ENCODE measurements around the gene RHOH. TPM values are rescaled to one million over a fixed set of nuclear protein-coding genes. Genes with fewer than 3 reads are reported as not detected.

Gene RHOH
- total RNA-seq, 2 donors from 2014 or later, result 2.9 to 7.9 TPM

- intact Hi-C loops (cut with DNase I), result no loop called here
- H3K4me3 ChIP-seq, result no peak overlapping the region
- no peaks in the 10 kb centered on the region for H3K4me1 ChIP-seq
- H3K27me3 ChIP-seq, result no peaks in the 10 kb centered on the region
- H3K27ac ChIP-seq, result no peak overlapping the region
- no peaks in the 10 kb centered on the region for H3K36me3 ChIP-seq (replicated peaks in 1 of 2; ENCODE audit: insufficient read depth in 1 of 2, low read depth in 2 of 2)
- TF ChIP-seq POLR2A (IDR thresholded peaks at IDR 0.05) (no peak), CTCF (IDR thresholded peaks at IDR 0.05) (no peak)
- ATAC-seq (no peak), DNase-seq (no peak)
- WGBS, 2 donors, result 85 to 94% methylated on average over 8 of the region's 8 CpGs
- H3K9me3 ChIP-seq, result no peaks in the 10 kb centered on the region
Observed at GRCh38 chr4:40231316-40231863, 34.6 kb downstream of the RHOH start.

- ATAC-seq (no peak), DNase-seq (no peak)
- whole genome bisulfite sequencing, 2 donors, result 56 to 74% methylated on average over 3 of the region's 3 CpGs
- Histone ChIP-seq H3K4me1 (no peaks in the 10 kb centered on the region), H3K9me3 (no peaks in the 10 kb centered on the region), H3K27ac (no peak overlapping the region), H3K36me3 (replicated peaks in 1 of 2; ENCODE audit: insufficient read depth in 1 of 2, low read depth in 2 of 2) (no peaks in the 10 kb centered on the region), H3K27me3 (no peaks in the 10 kb centered on the region), H3K4me3 (no peak overlapping the region)
- TF ChIP-seq POLR2A (IDR thresholded peaks at IDR 0.05), result no peak
- TF ChIP-seq CTCF (IDR thresholded peaks at IDR 0.05), result no peak
- intact Hi-C loops (cut with DNase I), result no loop called here
Observed at GRCh38 chr4:40232610-40233009, 35.8 kb downstream of the RHOH start.

- no peaks in the 10 kb centered on the region for H3K27me3 ChIP-seq
- ATAC-seq (no peak), DNase-seq (no peak)
- H3K4me1 ChIP-seq, result no peaks in the 10 kb centered on the region
- H3K4me3 ChIP-seq, result no peak overlapping the region
- H3K36me3 ChIP-seq (replicated peaks in 1 of 2; ENCODE audit: insufficient read depth in 1 of 2, low read depth in 2 of 2), result no peaks in the 10 kb centered on the region
- intact Hi-C loops (cut with DNase I), result no loop called here
- no peaks in the 10 kb centered on the region for H3K9me3 ChIP-seq
- no peak overlapping the region for H3K27ac ChIP-seq
- TF ChIP-seq POLR2A (IDR thresholded peaks at IDR 0.05) (no peak), CTCF (IDR thresholded peaks at IDR 0.05) (no peak)
- WGBS, 2 donors, result 31 to 34% methylated on average over 3 of the region's 3 CpGs
Observed at GRCh38 chr4:40233227-40233626, 36.4 kb downstream of the RHOH start.

- Histone ChIP-seq H3K27me3 (no peaks in the 10 kb centered on the region), H3K4me3 (no peak overlapping the region), H3K27ac (no peak overlapping the region), H3K4me1 (no peaks in the 10 kb centered on the region), H3K9me3 (no peaks in the 10 kb centered on the region), H3K36me3 (replicated peaks in 1 of 2; ENCODE audit: insufficient read depth in 1 of 2, low read depth in 2 of 2) (no peaks in the 10 kb centered on the region)
- DNase-seq, result no peak
- 80 to 87% methylated on average over 3 of the region's 3 CpGs for WGBS, 2 donors
- intact Hi-C loops (cut with DNase I), result no loop called here
- no peak for ATAC-seq
- TF ChIP-seq POLR2A (IDR thresholded peaks at IDR 0.05), result no peak
- no peak for TF ChIP-seq CTCF (IDR thresholded peaks at IDR 0.05)
Observed at GRCh38 chr4:40234519-40235039, 37.7 kb downstream of the RHOH start.

GRCh38 chr4:40238008-40238699, 41.3 kb downstream of the RHOH start:
- Histone ChIP-seq H3K27me3 (no peaks in the 10 kb centered on the region), H3K4me1 (no peaks in the 10 kb centered on the region), H3K4me3 (no peak overlapping the region), H3K36me3 (replicated peaks in 1 of 2; ENCODE audit: insufficient read depth in 1 of 2, low read depth in 2 of 2) (no peaks in the 10 kb centered on the region), H3K9me3 (no peaks in the 10 kb centered on the region), H3K27ac (no peak overlapping the region)
- intact Hi-C loops (cut with DNase I), result no loop called here
- DNase-seq (no peak), ATAC-seq (no peak)
- WGBS, 2 donors, result 80 to 90% methylated on average over 12 of the region's 12 CpGs
- no peak for TF ChIP-seq POLR2A (IDR thresholded peaks at IDR 0.05)
- no peak for TF ChIP-seq CTCF (IDR thresholded peaks at IDR 0.05)
